GM12875 (cell line): ENCODE results near the gene WDR45.

Source experiments
- H3K4me3 ChIP-seq: one replicate; pipeline ENCODE4 v1.5.1; 2011; ENCODE audit warnings: low read depth, low read length, control low read depth
- TF ChIP-seq, protein P1 (sequence below): IDR thresholded peaks from 2 replicates; pipeline ENCODE4 v1.5.1; 2011; ENCODE audit warnings: low read depth, mild to moderate bottlenecking, control low read depth, inconsistent platforms, low read length, moderate library complexity, borderline replicate concordance; ENCODE audit not compliant: insufficient read depth

WDR45 gene

DNA sequence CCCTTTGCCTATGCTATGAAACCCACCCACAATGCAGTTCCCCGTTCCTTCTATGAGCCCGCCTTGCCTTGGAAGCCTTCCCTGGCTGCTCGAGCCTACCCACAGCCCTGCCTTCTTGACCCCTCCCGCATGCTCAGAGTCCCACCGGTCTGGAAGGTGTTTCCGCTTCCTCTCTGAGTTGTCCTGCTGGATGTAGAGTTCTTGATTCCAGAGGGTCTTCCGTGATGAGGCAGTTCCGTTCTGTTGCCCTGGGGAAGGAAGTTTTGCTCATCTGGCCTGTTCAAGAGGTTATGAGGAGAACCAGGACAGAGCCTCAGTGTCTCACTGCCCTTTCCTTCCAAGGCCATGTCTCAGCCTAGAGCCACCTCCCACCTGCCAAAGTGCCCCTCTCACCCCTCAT is 36.4 kb upstream of the WDR45 start:
- TF ChIP-seq, protein P1, sequence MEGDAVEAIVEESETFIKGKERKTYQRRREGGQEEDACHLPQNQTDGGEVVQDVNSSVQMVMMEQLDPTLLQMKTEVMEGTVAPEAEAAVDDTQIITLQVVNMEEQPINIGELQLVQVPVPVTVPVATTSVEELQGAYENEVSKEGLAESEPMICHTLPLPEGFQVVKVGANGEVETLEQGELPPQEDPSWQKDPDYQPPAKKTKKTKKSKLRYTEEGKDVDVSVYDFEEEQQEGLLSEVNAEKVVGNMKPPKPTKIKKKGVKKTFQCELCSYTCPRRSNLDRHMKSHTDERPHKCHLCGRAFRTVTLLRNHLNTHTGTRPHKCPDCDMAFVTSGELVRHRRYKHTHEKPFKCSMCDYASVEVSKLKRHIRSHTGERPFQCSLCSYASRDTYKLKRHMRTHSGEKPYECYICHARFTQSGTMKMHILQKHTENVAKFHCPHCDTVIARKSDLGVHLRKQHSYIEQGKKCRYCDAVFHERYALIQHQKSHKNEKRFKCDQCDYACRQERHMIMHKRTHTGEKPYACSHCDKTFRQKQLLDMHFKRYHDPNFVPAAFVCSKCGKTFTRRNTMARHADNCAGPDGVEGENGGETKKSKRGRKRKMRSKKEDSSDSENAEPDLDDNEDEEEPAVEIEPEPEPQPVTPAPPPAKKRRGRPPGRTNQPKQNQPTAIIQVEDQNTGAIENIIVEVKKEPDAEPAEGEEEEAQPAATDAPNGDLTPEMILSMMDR, result no peak
- H3K4me3 ChIP-seq, result no peak overlapping the region

DNA sequence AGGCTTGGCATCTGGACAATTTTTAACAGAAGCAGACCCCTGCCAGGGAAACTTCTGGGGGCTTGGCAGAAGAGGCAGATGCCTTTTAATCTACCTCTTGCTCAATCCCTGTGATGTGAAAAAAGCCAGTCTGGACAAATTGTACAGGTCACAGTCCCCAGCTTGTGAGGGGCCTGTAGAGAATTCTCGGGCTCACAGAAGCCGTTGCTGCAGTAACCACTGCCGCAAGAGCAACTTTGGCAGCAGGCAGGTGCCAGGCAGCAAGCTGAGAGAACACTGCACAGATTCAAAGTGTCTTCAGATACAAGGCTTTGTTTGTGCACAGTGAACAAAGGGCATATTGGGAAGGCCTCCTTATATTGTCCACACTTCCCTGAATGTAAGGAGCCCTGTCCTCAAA is 32.1 kb upstream of the WDR45 start:
- TF ChIP-seq, protein P1, result no peak
- H3K4me3 ChIP-seq, result no peak overlapping the region

DNA sequence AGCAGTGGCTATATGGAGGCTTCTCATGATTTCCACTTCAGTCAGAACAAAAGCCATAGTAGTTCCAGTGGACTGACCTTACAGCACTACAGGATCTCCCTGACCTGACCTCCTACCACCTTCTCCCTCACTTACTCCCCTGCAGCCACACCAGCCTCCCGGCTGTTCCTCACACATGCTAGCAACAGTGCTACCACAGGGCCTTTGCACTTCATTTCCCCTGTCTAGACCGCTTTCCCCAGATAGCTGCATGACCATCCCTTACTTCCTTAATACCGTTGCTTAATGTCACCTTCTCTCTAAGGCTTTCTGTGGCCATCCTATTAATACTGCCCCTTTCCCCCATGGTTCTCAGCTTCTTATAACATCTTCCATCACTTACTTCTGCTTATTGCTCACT is 30.7 kb upstream of the WDR45 start:
- no peak overlapping the region for H3K4me3 ChIP-seq
- TF ChIP-seq, protein P1, result no peak

DNA sequence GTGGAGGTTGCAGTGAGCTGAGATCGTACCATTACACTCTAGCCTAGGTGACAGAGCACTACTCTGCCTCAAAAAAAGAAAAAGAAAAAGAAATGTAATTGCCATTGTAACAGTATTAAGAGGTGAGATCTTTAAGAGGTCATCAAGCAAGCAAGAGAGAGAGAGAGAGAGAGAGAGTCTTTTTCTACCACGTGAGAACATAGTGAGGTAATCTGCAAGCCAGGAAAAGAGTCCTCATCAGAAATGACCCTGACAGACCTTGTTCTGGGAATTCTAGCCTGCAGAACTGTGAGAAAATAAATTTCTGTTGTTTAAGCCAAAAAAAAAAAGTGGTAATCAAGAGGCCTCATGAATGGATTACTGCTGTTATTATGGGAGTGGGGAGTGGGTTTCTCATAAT is 29.0 kb upstream of the WDR45 start:
- H3K4me3 ChIP-seq, result no peak overlapping the region

DNA sequence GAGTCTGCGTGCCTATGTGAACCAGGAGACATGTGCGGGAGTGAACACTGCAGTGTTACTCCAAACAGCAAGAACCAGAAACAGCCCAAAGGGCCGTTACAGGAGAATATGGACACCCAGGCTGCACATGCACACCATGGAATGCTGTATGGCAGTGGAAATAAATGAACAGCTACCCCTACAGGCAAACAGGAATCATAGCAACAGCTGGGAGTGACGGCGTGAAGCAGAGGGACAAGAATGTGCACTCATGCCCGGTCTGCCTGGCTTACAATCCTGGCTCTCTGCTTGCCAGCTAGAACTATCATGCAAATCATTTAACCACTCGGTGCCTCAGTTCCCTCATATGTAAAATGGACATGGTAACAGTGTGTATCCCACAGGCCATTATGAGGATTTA is 27.2 kb upstream of the WDR45 start:
- no peak overlapping the region for H3K4me3 ChIP-seq
- TF ChIP-seq, protein P1, result peak; percentile 28; the same call in 1 of the 2 replicates

More for the DNA sequence above, 29.0 kb upstream of the WDR45 start:
- TF ChIP-seq, protein P1, result no peak

DNA sequence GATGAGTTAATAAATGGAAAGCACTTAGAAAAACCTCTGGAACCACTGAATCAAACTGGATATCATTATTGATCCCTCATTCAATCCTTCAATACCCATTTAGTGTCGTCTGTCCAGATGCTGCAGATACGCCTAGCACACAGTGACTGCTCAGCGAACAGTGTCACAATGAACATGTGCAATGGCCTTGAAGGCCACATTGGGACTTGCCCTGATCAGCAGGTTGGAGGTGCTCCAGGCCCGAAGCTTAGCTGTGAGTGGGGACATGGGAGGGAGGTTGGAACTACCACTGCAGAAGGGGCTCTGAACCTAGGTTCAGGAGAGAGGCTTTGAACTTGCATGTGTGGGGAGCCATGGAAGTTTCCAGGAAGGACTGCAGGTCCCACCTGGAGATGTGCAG is 26.6 kb upstream of the WDR45 start:
- TF ChIP-seq, protein P1, result no peak
- no peak overlapping the region for H3K4me3 ChIP-seq

DNA sequence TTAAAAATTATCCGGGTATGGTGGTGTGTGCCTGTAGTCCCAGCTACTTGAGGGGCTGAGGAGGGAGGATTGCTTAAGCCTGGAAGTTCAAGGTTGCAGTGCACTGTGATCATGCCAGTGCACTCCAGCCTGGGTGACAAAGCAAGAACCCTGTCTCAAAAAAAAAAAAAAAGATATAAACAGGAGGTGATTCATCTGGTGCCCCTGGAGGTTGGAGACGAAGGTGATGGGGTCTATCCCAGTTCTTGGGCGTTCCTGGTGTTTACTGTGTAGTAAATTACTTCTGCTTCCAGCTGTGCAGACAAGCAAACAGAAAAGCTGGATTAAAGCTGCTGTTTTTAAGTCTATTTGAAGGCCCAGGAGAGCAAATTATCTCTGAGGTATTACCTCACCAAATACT is 23.9 kb upstream of the WDR45 start:
- TF ChIP-seq, protein P1, result no peak

More for the DNA sequence above, 23.9 kb upstream of the WDR45 start:
- H3K4me3 ChIP-seq, result no peak overlapping the region
